Measurements from ENCODE around the gene C1QTNF6.

- TF ChIP-seq CTCF (conservative IDR thresholded peaks at IDR 0.05) (no peak), EZH2 (IDR thresholded peaks at IDR 0.05; ENCODE audit: low read depth) (no peak)
Observed at GRCh38 chr22:37226514-37226913, 38.5 kb upstream of the C1QTNF6 start.

All from PC-9 (cell line).